Activated T-cell treated with anti-CD3 and anti-CD28 coated beads, Interleukin-2, amount 50 U/mL, for 4 hours (primary cell): Measurements from ENCODE around the gene NYNRIN. TPM values are rescaled to one million over a fixed set of nuclear protein-coding genes. Genes with fewer than 3 reads are reported as not detected.
"Not testable (repeated sequence)": the region's sequence is repeated elsewhere in the genome, so short reads cannot be mapped to it uniquely, and the experiment has no call there.

Experiments used
- ATAC-seq, 2 donors: fragments of 200-7000 bp; cut with Tn5 transposase; one replicate each; pipeline ENCODE4 v1.10.0; 2021
- DNase-seq: peaks from one replicate; pipeline ENCODE4 v3.0.0-alpha.2; 2020
- H3K27me3 Mint-ChIP-seq: one replicate; pipeline ENCODE4 v1.8.0; 2021; ENCODE audit warnings: low read depth, mixed read lengths
- H3K36me3 Mint-ChIP-seq: one replicate; pipeline ENCODE4 v1.8.0; 2022; ENCODE audit warnings: mixed read lengths; ENCODE audit not compliant: insufficient read depth
- H3K4me1 Mint-ChIP-seq: one replicate; pipeline ENCODE4 v1.8.0; 2021; ENCODE audit warnings: low read depth, mixed read lengths
- H3K4me3 Mint-ChIP-seq: one replicate; pipeline ENCODE4 v1.8.0; 2021; ENCODE audit warnings: mild to moderate bottlenecking, moderate library complexity, mixed read lengths
- H3K9me3 Mint-ChIP-seq: one replicate; pipeline ENCODE4 v1.8.0; 2021; ENCODE audit warnings: mixed read lengths
- total RNA-seq, 3 donors: library from RNA; stranded (reverse); gene quantifications; one replicate each; pipeline ENCODE4 v1.2.1, GENCODE V29; 2021

NYNRIN gene
- under 1 TPM in 2 of 3 donors, not detected in 1; 0.03 to 0.05 TPM for total RNA-seq

DNA sequence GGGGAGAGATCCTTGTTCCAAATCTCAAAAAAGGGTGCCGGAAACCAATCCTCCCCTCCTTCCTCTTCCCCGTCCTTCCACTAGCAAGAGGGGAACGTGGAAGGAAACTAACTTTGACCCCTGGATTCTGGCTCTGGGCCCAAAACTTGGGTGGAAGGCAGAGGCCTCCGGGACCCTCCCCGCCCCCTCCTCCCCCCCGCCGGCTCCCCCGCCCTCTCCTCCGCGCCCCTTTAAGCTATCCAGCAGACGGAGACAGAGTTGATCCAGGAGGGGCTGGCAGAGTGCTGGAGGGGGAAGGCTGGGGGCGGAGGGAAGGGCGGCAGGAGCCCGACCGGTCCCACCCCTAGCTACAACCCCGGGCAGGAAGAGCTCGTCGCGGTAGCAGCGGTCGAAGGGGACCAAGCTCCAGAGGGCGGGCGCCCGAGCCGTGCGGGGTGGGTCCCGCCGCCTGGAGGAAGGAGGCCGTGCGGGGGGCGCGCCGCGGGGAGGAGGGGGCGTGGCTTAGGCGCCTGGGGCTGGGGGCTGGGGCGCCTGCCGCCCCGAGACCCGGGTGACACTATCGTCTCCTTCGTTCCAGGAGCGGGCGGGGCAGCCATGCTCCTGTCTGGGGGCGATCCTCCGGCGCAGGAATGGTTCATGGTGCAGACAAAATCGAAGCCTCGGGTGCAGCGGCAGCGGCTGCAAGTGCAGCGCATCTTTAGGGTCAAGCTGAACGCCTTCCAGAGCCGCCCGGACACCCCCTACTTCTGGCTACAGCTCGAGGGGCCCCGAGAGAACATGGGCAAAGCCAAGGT is at the start of gene NYNRIN:
Gene NYNRIN, plus strand, starts transcription at position 351 of the 794 bp plus-strand sequence. Its CDS starts 244 bp downstream, at position 595.
- peaks cover 12% of the 10 kb centered on the region for H3K27me3 Mint-ChIP-seq
- H3K36me3 Mint-ChIP-seq, result no peaks in the 10 kb centered on the region
- H3K4me3 Mint-ChIP-seq, result peak within 1 kb of the TSS; percentile 72
- no peaks in the 10 kb centered on the region for H3K9me3 Mint-ChIP-seq
- DNase-seq (no peak), ATAC-seq (peak; percentile 83 to 85)
- H3K4me1 Mint-ChIP-seq, result peaks cover 9% of the 10 kb centered on the region

DNA sequence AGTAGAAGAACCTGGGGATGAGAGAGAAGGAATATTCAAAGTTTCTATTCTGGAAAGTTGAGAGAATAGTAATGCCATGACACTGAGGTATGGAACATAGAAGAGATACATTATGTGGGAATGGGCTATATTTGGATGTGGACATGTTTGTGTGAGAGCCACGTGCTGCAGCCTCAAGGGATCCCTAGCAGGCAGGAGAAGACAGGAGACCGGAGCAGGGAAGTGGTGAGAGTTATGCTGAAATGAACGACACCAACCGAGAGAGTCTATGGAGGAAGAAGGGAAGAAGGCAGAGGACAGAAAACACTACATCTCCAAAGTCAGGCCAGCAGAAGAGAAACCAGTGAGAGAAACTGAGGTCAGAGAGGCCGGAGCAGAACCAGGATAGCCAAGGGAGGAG is 49.1 kb upstream of the NYNRIN start:
- no peaks in the 10 kb centered on the region for H3K36me3 Mint-ChIP-seq
- no peaks in the 10 kb centered on the region for H3K9me3 Mint-ChIP-seq
- ATAC-seq, result no peak
- peaks cover 3% of the 10 kb centered on the region for H3K4me1 Mint-ChIP-seq
- no peak overlapping the region for H3K4me3 Mint-ChIP-seq
- peaks cover 67% of the 10 kb centered on the region for H3K27me3 Mint-ChIP-seq
- DNase-seq, result no peak

DNA sequence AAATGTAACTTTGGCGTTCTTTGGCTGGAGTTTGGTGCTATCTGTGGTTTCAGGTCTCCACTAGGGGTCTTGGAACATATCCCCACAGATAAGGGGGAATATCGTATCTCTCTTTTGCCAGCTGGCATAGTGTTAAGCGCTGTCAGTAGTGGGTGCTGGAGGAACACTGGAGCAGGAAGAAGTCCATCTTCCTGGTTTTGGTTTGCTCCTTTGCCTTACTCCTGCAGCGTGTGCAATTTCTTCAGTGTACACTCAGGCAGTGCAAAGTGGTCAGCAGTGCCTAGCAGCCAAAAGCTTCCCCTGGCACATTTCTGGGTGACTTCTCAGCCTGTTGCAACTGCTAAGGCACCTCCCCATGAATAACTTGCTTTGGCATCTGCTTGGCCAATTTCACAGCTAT is 47.3 kb upstream of the NYNRIN start:
- Mint-ChIP-seq H3K4me1 (peaks cover 3% of the 10 kb centered on the region), H3K9me3 (no peaks in the 10 kb centered on the region), H3K27me3 (peaks cover 58% of the 10 kb centered on the region), H3K4me3 (no peak overlapping the region), H3K36me3 (no peaks in the 10 kb centered on the region)
- DNase-seq (no peak), ATAC-seq (no peak)

- H3K36me3 Mint-ChIP-seq, result no peaks in the 10 kb centered on the region
- H3K27me3 Mint-ChIP-seq, result peaks cover 54% of the 10 kb centered on the region
- H3K4me1 Mint-ChIP-seq, result peaks cover 3% of the 10 kb centered on the region
- no peaks in the 10 kb centered on the region for H3K9me3 Mint-ChIP-seq
- DNase-seq (no peak), ATAC-seq (no peak)
- no peak overlapping the region for H3K4me3 Mint-ChIP-seq
Observed at GRCh38 chr14:24353559-24354481, 45.0 kb upstream of the NYNRIN start.

DNA sequence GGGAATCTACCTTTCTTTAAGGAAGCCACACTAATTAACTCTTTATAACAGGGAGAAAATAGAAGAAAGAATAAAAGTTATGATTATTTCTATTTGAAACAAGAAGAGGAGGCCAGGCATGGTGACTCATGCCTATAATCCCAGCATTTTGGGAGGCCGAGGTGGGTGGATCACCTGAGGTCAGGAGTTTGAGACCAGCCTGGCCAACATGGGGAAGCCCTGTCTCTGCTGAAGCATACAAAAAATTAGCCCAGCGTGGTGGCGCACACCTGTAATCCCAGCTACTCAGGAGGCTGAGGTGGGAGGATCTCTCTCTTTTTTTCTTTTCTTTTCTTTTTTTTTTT is 44.3 kb upstream of the NYNRIN start:
- H3K4me1 Mint-ChIP-seq, DNase-seq, H3K4me3 Mint-ChIP-seq, H3K36me3 Mint-ChIP-seq, ATAC-seq, H3K9me3 Mint-ChIP-seq: not testable (repeated sequence)
- peaks cover 50% of the 10 kb centered on the region for H3K27me3 Mint-ChIP-seq

DNA sequence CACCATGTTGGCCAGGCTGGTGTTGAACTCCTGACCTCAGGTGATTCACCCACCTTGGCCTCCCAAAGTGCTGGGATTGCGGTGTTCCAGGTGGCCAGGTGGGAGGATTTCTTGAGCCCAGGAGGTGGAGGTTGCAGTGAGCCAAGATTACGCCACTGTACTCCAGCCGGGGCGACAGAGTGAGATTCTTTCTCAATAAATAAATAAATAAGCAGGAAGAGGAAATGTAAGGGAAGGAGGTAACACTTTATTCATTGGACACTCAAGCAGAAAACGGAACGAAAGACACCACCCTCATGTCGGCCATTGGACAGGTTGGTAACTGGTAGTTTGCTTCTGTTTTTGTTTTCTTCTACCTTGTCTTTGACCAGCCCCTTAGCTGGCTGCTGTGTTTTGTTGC is 43.8 kb upstream of the NYNRIN start:
- ATAC-seq (no peak), DNase-seq (no peak)
- H3K9me3 Mint-ChIP-seq, result no peaks in the 10 kb centered on the region
- peaks cover 3% of the 10 kb centered on the region for H3K4me1 Mint-ChIP-seq
- H3K27me3 Mint-ChIP-seq, result peaks cover 49% of the 10 kb centered on the region
- H3K4me3 Mint-ChIP-seq, result no peak overlapping the region
- no peaks in the 10 kb centered on the region for H3K36me3 Mint-ChIP-seq

DNA sequence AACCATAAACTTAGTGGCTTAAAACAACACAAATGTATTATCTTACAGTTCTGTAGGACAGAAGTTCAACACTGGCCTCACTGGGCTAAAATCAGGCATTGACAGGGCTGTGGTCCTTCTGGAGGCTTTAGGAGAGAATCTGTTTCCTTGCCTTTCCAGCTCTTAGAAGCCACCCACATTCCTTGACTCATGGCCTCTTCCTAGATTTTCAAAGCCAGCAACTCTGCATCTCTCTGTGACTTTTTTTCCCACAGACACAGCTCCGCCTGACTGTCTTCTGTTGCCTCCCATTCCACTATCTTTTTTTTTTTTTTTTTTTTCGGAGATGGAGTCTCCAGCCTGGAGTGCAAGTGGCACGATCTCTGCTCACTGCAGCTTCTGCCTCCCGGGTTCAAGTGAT is 42.6 kb upstream of the NYNRIN start:
- ATAC-seq, result no peak
- Mint-ChIP-seq H3K4me1 (peaks cover 3% of the 10 kb centered on the region), H3K4me3 (no peak overlapping the region), H3K36me3 (no peaks in the 10 kb centered on the region), H3K9me3 (no peaks in the 10 kb centered on the region), H3K27me3 (peaks cover 40% of the 10 kb centered on the region)
- DNase-seq, result no peak

GRCh38 chr14:24360281-24360680 is 38.5 kb upstream of the NYNRIN start:
- no peaks in the 10 kb centered on the region for H3K4me1 Mint-ChIP-seq
- peaks cover 37% of the 10 kb centered on the region for H3K27me3 Mint-ChIP-seq
- no peaks in the 10 kb centered on the region for H3K36me3 Mint-ChIP-seq
- H3K4me3 Mint-ChIP-seq, result no peak overlapping the region
- no peak for ATAC-seq
- H3K9me3 Mint-ChIP-seq, result no peaks in the 10 kb centered on the region
- no peak for DNase-seq

- no peak for ATAC-seq
- Mint-ChIP-seq H3K4me1 (peaks cover 8% of the 10 kb centered on the region), H3K27me3 (peaks cover 45% of the 10 kb centered on the region)
Observed at GRCh38 chr14:24361326-24361725, 37.5 kb upstream of the NYNRIN start.

DNA sequence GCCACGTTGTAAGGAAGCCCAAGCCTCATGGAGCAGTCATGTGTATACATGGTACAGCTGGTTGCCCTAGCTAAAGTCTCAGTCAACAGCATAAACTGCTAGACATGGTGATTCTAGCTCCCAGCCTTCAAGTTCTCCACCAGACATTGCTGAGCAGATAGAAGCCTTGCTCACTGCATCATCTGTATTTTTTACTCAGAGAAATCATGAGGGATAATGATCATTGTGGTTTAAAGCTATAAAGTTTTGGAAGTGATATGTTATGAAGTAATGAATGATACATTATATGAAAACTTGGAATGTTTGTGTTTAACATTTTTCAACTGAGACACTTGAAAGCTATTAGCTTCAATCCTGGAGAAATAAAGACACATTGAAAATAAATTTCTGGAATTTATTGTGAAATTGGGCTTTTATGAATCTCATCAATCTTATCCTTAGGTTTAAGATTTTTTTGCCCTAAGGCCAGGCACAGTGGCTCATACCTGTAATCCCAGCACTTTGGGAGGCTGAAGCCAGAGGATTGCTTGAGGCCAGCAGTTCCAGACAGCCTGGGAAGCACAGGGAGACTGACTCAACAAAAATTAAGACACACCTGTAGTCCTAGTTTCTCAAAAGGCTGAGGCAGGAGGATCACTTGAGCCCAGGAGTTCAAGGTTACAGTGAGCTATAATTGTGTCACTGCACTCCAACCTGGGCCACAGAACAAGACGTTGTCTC is 36.4 kb upstream of the NYNRIN start:
- H3K36me3 Mint-ChIP-seq, result no peaks in the 10 kb centered on the region
- peaks cover 16% of the 10 kb centered on the region for H3K4me1 Mint-ChIP-seq
- peaks cover 53% of the 10 kb centered on the region for H3K27me3 Mint-ChIP-seq
- no peak for ATAC-seq
- DNase-seq, result no peak
- no peaks in the 10 kb centered on the region for H3K9me3 Mint-ChIP-seq
- no peak overlapping the region for H3K4me3 Mint-ChIP-seq

More at GRCh38 chr14:24361326-24361725, 37.5 kb upstream of the NYNRIN start:
- Mint-ChIP-seq H3K9me3 (no peaks in the 10 kb centered on the region), H3K36me3 (no peaks in the 10 kb centered on the region), H3K4me3 (no peak overlapping the region)
- no peak for DNase-seq

DNA sequence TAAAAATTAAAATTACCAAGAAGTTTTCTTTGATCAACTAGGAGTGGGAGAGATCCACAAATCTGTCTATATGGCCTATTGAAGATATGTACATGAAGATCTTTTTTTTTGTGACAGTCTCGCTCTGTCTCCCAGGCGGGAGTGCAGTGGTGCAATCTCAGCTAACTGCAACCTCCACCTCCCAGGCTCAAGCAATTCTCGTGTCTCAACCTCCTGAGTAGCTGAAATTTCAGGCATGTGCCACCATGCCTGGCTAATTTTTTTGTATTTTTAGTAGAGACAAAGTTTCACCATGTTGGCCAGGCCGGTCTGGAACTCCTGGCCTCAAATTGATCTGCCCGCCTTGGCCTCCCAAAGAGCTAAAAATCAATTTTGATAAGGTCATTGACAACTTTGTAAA is 35.4 kb upstream of the NYNRIN start:
- no peak for ATAC-seq

DNA sequence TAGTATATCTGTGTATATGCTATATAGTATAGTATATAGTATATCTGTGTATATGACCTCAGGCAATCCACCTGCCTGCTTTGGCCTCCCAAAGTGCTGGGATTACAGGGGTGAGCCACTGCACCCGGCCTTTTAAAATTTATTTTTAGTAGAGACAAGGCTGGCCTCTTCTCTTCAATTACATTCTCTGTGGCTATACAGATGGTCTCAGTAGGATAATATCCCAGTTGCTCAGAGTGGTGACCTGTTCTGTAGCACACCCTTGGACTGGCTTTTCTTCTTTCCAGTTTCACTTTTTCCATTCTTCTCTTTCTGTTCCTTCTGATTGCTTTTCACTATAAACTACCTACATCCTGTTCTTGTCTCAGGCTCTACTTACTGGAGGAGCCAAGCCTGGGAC is 34.0 kb upstream of the NYNRIN start:
- no peak overlapping the region for H3K4me3 Mint-ChIP-seq
- DNase-seq (no peak), ATAC-seq (no peak)
- peaks cover 27% of the 10 kb centered on the region for H3K4me1 Mint-ChIP-seq
- H3K27me3 Mint-ChIP-seq, result peaks cover 57% of the 10 kb centered on the region
- no peaks in the 10 kb centered on the region for H3K9me3 Mint-ChIP-seq
- no peaks in the 10 kb centered on the region for H3K36me3 Mint-ChIP-seq

More for the DNA sequence above, 35.4 kb upstream of the NYNRIN start:
- Mint-ChIP-seq H3K4me3 (no peak overlapping the region), H3K36me3 (no peaks in the 10 kb centered on the region), H3K9me3 (no peaks in the 10 kb centered on the region), H3K4me1 (peaks cover 24% of the 10 kb centered on the region), H3K27me3 (peaks cover 55% of the 10 kb centered on the region)
- no peak for DNase-seq

DNA sequence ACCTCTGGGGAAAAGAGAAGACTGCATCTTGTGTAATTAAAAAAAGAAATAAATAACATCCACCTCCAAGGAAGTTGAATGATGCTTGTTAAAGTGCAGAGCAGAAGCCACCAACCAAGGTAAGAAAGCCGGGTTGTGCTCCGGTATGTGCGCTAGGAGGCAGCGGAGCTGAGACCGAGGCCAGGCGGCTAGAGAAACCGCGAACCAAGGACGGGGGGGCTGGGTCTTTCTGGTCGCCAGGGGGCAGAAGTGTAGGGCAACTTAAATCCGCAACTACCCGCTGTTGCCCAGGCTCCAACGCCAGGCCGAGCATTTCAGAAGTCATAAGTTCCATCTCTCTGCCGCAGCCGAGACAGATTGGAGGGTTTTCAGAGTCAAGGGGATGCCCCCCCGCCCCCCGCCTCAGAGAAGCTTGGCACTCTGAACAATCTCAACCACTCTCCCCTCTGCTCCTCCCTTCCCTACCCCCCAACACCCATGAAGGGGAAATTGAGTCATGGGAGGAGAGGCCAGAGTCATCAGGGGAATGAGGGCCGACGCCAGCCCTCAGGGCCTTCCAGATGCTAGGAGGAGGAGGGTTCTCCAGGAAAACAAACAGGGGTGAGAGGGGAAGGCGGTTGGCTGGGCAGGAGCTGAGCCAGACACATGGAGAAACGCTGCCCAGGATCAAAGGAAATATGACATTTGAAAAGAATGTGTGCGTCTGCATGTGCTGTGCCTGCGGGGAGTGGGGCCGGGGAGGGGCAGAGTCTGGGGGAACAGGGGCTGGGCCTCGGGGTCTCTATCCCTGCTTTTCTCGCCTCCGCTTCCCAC is 33.0 kb upstream of the NYNRIN start:
- Mint-ChIP-seq H3K9me3 (no peaks in the 10 kb centered on the region), H3K4me1 (peaks cover 27% of the 10 kb centered on the region), H3K27me3 (peaks cover 54% of the 10 kb centered on the region), H3K36me3 (no peaks in the 10 kb centered on the region), H3K4me3 (peak overlapping the region; percentile 44)
- ATAC-seq (peak; percentile 67 to 71), DNase-seq (peak; percentile 61)

GRCh38 chr14:24366413-24366720 is 32.4 kb upstream of the NYNRIN start:
- Mint-ChIP-seq H3K4me3 (peak overlapping the region; percentile 42), H3K9me3 (no peaks in the 10 kb centered on the region), H3K4me1 (peaks cover 27% of the 10 kb centered on the region), H3K27me3 (peaks cover 53% of the 10 kb centered on the region), H3K36me3 (no peaks in the 10 kb centered on the region)
- ATAC-seq (no peak), DNase-seq (no peak)
